Adrenal gland (tissue), 12 donors: Measurements from ENCODE around the gene DCC. TPM values are rescaled to one million over a fixed set of nuclear protein-coding genes. Genes with fewer than 3 reads are reported as not detected.

ENCODE experiments used
- DNase-seq, 7 donors: peaks; one replicate each; pipeline ENCODE4 v3.0.0-alpha.2; 2019 to 2020
- H3K27ac ChIP-seq, 5 donors: fragments of 200-600 bp; sonication (generic) in 4 of 5; 1 replicate in 3 of 5; 2 replicates in 2 of 5; pipeline versions ENCODE4 v1.5.1 to v1.8.0; 2016 to 2020; ENCODE audit warnings: mild to moderate bottlenecking in 1 of 5
- H3K27me3 ChIP-seq: fragments of 200-600 bp; 2 replicates; pipeline ENCODE4 v1.8.0; 2021
- H3K36me3 ChIP-seq, 2 donors: fragments of 200-600 bp; replicated peaks in 1 of 2; 1 replicate in 1 of 2; 2 replicates in 1 of 2; pipeline versions ENCODE4 v1.5.1 to v1.8.0; 2018 to 2022
- H3K4me1 ChIP-seq, 2 donors: fragments of 200-600 bp; replicated peaks in 1 of 2; 1 replicate in 1 of 2; 2 replicates in 1 of 2; pipeline versions ENCODE4 v1.5.1 to v1.8.0; 2018 to 2021
- H3K4me3 ChIP-seq, 4 donors: fragments of 200-600 bp; sonication (generic) in 3 of 4; one replicate each; pipeline ENCODE4 v1.5.1; 2016 to 2018
- H3K9me3 ChIP-seq, 3 donors: fragments of 200-600 bp; sonication (generic) in 1 of 3; replicated peaks in 1 of 3; 1 replicate in 2 of 3; 2 replicates in 1 of 3; pipeline versions ENCODE4 v1.5.1 to v1.8.0; 2016 to 2021
- POLR2A ChIP-seq, 2 donors: fragments of 450-650 bp; IDR thresholded peaks; one replicate each; pipeline ENCODE4 v1.6.1; 2017; ENCODE audit warnings: antibody characterized with exemption in 2 of 2, mild to moderate bottlenecking in 2 of 2, moderate library complexity in 1 of 2
- WGBS, 4 donors: extraction: QIAGEN DNeasy Blood & Tissue Kit in 2 of 4; methylation state at CpG; one replicate each; pipeline versions ENCODE4 v1.1.5 to v1.1.7; 2013 to 2017; 5-methylcytosine and 5-hydroxymethylcytosine counted together
- intact Hi-C, 2 donors: fragments of 100-400 bp; cut with DNase I; formaldehyde crosslinking; loops; one replicate each; pipeline versions ENCODE4 v1.14.1 to v1.15.0; 2022 to 2023
- polyA plus RNA-seq, 3 donors: library from polyadenylated mRNA; stranded (reverse); fragments of 200-250 nt in 2 of 3; fragments of 350-450 nt in 1 of 3; fragmentation: Illumina TruSeq in 1 of 3; extraction: RNeasy Lipid Tissue Mini Kit (QIAGEN cat#74804) in 1 of 3; gene quantifications; one replicate each; pipeline ENCODE4 v1.2.3, GENCODE V29; 2013 to 2014
- total RNA-seq, 9 donors: library from RNA; depleted of rRNA in 4 of 9; stranded (reverse); fragments of >200 nt in 4 of 9; fragments of 120-200 nt in 1 of 9; fragmentation: NEBNext Ultra II Directional in 1 of 9; extraction: Animal tissue kit (Norgen Biotek cat#: 25700) in 1 of 9; gene quantifications; one replicate each; pipeline versions ENCODE4 v1.1.0 to v1.2.4, GENCODE V29; 2013 to 2023
- TF ChIP-seq, protein P1 (sequence below), 6 experiments: fragments of 450-650 bp in 4 of 6; fragments of 200-600 bp in 2 of 6; sonication (generic) in 1 of 6; IDR thresholded peaks; 1 replicate in 5 of 6; 2 replicates in 1 of 6; pipeline versions ENCODE4 v1.5.1 to v1.8.0; 2016 to 2021; ENCODE audit warnings: antibody characterized with exemption in 6 of 6, mild to moderate bottlenecking in 2 of 6, moderate library complexity in 1 of 6
- donor health status: healthy with polysubstance abuse.
- donor health status: Bipolar disorder and iron deficiency.
- donor health status: DM: yes; HTN: yes; CAD: no.
- donor health status: DM: no; HTN: no; CAD: no.
- donor health status: DM: no; HTN: no; CAD: no.
- donor health status: DM: yes; HTN: yes; CAD: no.

Gene DCC
- total and polyA plus RNA-seq, 12 donors, result 0.33 to 3.5 (median 1.1) TPM; not detected in 1

DNA sequence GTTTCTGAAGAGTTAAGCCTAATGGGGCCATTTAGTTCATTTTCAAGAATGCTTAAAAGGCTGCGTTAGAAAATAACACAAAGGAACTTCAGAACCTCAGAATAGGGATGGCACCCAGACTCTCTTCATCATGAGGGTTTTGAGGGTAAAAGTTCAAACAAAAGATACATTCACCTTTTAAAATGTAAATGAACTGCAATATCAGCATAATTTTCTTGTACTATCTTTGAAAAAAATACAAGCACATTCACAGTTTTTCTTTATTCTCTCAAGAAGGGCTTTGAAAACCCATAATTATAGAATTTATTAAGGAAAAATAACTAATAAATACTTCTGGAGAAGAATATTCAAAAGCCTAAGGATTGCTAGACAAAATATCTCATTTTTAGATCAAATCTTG, 791.0 kb downstream of the DCC start:
- intact Hi-C loops, result no loop called here
- H3K4me3 ChIP-seq, result no peak overlapping the region
- no peak overlapping the region for H3K27ac ChIP-seq
- no peaks in the 10 kb centered on the region for H3K9me3 ChIP-seq
- no peaks in the 10 kb centered on the region for H3K36me3 ChIP-seq
- WGBS, 4 donors, result 67 to 80% (median 77%) methylated on average over 1 of the region's 1 CpG
- H3K4me1 ChIP-seq, result no peaks in the 10 kb centered on the region
- no peaks in the 10 kb centered on the region for H3K27me3 ChIP-seq
- DNase-seq, result no peak
- TF ChIP-seq, protein P1, sequence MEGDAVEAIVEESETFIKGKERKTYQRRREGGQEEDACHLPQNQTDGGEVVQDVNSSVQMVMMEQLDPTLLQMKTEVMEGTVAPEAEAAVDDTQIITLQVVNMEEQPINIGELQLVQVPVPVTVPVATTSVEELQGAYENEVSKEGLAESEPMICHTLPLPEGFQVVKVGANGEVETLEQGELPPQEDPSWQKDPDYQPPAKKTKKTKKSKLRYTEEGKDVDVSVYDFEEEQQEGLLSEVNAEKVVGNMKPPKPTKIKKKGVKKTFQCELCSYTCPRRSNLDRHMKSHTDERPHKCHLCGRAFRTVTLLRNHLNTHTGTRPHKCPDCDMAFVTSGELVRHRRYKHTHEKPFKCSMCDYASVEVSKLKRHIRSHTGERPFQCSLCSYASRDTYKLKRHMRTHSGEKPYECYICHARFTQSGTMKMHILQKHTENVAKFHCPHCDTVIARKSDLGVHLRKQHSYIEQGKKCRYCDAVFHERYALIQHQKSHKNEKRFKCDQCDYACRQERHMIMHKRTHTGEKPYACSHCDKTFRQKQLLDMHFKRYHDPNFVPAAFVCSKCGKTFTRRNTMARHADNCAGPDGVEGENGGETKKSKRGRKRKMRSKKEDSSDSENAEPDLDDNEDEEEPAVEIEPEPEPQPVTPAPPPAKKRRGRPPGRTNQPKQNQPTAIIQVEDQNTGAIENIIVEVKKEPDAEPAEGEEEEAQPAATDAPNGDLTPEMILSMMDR (IDR thresholded peaks at IDR 0.05), result no peak
- no peak for TF ChIP-seq POLR2A (IDR thresholded peaks at IDR 0.05)

DNA sequence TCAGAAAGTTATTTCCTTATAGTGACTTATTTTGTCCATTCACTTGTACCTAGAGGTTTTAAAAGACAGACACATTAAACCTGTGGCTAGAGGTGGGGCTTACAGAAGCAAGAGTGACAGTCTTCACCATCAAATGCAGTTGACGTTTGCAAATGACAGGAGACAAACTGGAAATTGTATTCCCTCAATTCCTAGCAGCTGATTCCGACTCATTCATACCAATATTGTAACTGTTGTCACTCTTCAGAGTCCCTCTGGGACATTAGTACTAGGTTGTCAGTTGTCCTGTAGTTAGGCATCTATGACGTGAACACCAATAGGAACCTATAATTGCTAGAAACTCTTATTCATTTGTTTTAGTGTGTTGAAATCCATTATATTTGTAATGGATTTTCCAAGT, 794.7 kb downstream of the DCC start:
- no peaks in the 10 kb centered on the region for H3K4me1 ChIP-seq
- intact Hi-C loops, result no loop called here
- H3K27ac ChIP-seq, result no peak overlapping the region
- no peak overlapping the region for H3K4me3 ChIP-seq
- no peaks in the 10 kb centered on the region for H3K27me3 ChIP-seq
- no peak for DNase-seq
- TF ChIP-seq, protein P1 (IDR thresholded peaks at IDR 0.05), result no peak
- TF ChIP-seq POLR2A (IDR thresholded peaks at IDR 0.05), result no peak
- H3K36me3 ChIP-seq, result no peaks in the 10 kb centered on the region
- H3K9me3 ChIP-seq, result no peaks in the 10 kb centered on the region
- WGBS, 4 donors, result 64 to 73% (median 69%) methylated on average over 3 of the region's 3 CpGs

DNA sequence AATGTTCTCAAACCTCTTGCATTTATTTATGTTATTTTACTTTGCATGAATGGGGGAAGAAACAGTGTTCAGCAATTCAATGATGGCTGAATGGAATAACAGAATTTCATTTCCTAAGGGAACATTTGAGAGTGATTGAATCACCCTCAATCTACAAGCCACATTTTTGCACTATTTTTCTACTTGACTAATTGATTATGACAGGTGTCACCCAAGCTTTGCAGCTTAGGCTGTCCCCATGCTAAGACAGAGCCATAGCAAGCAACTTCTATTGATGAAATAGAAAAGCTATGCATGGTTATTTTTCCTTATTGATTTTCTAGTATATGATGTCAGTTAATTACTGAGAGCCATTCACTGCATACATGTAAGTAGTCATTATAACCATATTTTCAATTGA, 795.7 kb downstream of the DCC start:
- H3K27ac ChIP-seq, result no peak overlapping the region
- DNase-seq, result no peak
- TF ChIP-seq, protein P1 (IDR thresholded peaks at IDR 0.05), result no peak
- TF ChIP-seq POLR2A (IDR thresholded peaks at IDR 0.05), result no peak
- no peaks in the 10 kb centered on the region for H3K27me3 ChIP-seq
- intact Hi-C loops, result no loop called here
- H3K9me3 ChIP-seq, result no peaks in the 10 kb centered on the region
- no peak overlapping the region for H3K4me3 ChIP-seq
- no peaks in the 10 kb centered on the region for H3K36me3 ChIP-seq
- no peaks in the 10 kb centered on the region for H3K4me1 ChIP-seq

DNA sequence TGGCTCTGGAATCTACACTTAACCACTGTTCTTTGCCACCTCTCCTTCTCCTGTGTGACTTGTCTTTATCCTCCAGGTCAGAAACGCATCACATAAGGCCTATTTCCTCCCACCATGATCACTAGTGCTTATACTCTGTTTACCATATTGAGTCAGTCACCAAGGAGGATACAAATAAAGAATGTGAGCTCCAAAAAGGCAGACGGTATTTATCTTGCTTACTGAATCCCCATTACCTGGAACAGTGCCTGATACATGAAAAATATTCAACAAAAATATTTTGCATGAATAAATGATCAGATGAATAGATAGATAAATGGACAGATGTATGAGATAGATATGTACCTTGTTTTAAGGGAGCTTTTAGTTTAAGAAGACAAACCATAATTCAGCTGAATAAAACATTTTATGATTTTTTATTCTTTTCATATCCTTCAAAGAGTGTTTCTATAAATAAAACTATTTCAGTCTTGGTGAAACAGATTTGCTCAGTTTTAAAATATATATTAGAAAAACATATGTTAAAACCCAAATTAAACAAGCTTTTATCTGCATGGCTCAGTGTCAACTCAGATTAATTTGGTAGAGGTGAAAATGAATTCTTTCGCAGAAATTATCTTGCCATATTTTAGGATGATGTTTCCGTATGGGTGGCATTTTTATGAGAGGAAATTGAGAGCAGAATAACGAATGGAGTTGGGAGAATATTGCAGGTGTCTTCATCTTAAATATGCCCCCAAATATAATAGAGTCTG, 799.9 kb downstream of the DCC start:
- 53 to 66% (median 58%) methylated on average over 5 of the region's 5 CpGs for WGBS, 4 donors
- H3K4me1 ChIP-seq, result no peaks in the 10 kb centered on the region
- H3K4me3 ChIP-seq, result no peak overlapping the region
- no peak for DNase-seq
- no peaks in the 10 kb centered on the region for H3K9me3 ChIP-seq
- H3K27me3 ChIP-seq, result no peaks in the 10 kb centered on the region
- intact Hi-C loops, result no loop called here
- H3K36me3 ChIP-seq, result no peaks in the 10 kb centered on the region
- H3K27ac ChIP-seq, result no peak overlapping the region
- TF ChIP-seq POLR2A (IDR thresholded peaks at IDR 0.05), result no peak
- TF ChIP-seq, protein P1 (IDR thresholded peaks at IDR 0.05), result no peak
